ENCODE results near the gene SMYD3.
"Not testable (repeated sequence)": the region's sequence is repeated elsewhere in the genome, so short reads cannot be mapped to it uniquely, and the experiment has no call there.

DNA sequence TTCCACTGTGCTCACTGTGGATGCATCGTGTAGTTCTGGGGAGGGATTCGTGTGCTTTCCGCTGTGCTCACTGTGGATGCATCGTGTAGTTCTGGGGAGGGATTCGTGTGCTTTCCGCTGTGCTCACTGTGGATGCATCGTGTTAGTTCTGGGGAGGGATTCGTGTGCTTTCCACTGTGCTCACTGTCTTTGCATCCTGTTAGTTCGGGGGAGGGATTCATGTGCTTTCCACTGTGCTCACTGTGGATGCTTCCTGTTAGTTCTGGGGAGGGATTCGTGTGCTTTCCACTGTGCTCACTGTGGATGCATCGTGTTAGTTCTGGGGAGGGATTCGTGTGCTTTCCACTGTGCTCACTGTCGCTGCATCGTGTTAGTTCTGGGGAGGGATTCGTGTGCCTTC is 435.1 kb downstream of the SMYD3 start:
- TF ChIP-seq, protein P1, sequence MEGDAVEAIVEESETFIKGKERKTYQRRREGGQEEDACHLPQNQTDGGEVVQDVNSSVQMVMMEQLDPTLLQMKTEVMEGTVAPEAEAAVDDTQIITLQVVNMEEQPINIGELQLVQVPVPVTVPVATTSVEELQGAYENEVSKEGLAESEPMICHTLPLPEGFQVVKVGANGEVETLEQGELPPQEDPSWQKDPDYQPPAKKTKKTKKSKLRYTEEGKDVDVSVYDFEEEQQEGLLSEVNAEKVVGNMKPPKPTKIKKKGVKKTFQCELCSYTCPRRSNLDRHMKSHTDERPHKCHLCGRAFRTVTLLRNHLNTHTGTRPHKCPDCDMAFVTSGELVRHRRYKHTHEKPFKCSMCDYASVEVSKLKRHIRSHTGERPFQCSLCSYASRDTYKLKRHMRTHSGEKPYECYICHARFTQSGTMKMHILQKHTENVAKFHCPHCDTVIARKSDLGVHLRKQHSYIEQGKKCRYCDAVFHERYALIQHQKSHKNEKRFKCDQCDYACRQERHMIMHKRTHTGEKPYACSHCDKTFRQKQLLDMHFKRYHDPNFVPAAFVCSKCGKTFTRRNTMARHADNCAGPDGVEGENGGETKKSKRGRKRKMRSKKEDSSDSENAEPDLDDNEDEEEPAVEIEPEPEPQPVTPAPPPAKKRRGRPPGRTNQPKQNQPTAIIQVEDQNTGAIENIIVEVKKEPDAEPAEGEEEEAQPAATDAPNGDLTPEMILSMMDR (IDR thresholded peaks at IDR 0.05): not testable (repeated sequence)
- TF ChIP-seq POLR2A (IDR thresholded peaks at IDR 0.05): not testable (repeated sequence)
